Measurements from ENCODE around the gene CRISP2. TPM values are rescaled to one million over a fixed set of nuclear protein-coding genes. Genes with fewer than 3 reads are reported as not detected.

CRISP2 gene
- total RNA-seq, 1 donor from 2014 or later, result not detected

- TF ChIP-seq EZH2phosphoT487 (IDR thresholded peaks at IDR 0.05) (no peak), EZH2 (IDR thresholded peaks at IDR 0.05) (no peak)
- TF ChIP-seq, protein P1, sequence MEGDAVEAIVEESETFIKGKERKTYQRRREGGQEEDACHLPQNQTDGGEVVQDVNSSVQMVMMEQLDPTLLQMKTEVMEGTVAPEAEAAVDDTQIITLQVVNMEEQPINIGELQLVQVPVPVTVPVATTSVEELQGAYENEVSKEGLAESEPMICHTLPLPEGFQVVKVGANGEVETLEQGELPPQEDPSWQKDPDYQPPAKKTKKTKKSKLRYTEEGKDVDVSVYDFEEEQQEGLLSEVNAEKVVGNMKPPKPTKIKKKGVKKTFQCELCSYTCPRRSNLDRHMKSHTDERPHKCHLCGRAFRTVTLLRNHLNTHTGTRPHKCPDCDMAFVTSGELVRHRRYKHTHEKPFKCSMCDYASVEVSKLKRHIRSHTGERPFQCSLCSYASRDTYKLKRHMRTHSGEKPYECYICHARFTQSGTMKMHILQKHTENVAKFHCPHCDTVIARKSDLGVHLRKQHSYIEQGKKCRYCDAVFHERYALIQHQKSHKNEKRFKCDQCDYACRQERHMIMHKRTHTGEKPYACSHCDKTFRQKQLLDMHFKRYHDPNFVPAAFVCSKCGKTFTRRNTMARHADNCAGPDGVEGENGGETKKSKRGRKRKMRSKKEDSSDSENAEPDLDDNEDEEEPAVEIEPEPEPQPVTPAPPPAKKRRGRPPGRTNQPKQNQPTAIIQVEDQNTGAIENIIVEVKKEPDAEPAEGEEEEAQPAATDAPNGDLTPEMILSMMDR (IDR thresholded peaks at IDR 0.05), result no peak
- Mint-ChIP-seq H3K4me1 (no peaks in the 10 kb centered on the region), H3K27me3 (ENCODE audit: insufficient read depth, low read depth) (no peaks in the 10 kb centered on the region), H3K9me3 (no peaks in the 10 kb centered on the region), H3K36me3 (no peaks in the 10 kb centered on the region), H3K4me3 (no peak overlapping the region), H3K27ac (no peak overlapping the region)
- DNase-seq (ENCODE audit: low spot score), result no peak
- Histone ChIP-seq H3K27ac (no peak overlapping the region), H3F3A (ENCODE audit: low read depth) (no peaks in the 10 kb centered on the region), H3K79me2 (ENCODE audit: low read depth) (no peaks in the 10 kb centered on the region), H4K20me1 (ENCODE audit: low read depth) (no peaks in the 10 kb centered on the region), H3K27me3 (no peaks in the 10 kb centered on the region), H3K9me3 (ENCODE audit: low read depth) (no peaks in the 10 kb centered on the region), H3K4me2 (no peak overlapping the region), H2AFZ (replicated peaks) (no peak overlapping the region), H3K9ac (no peak overlapping the region), H3K4me3 (no peak overlapping the region), H3K4me1 (no peaks in the 10 kb centered on the region), H3K36me3 (no peaks in the 10 kb centered on the region)
Observed at GRCh38 chr6:49646130-49646824, 67.1 kb downstream of the CRISP2 start.

GRCh38 chr6:49645139-49645538, 68.2 kb downstream of the CRISP2 start:
- Mint-ChIP-seq H3K9me3 (no peaks in the 10 kb centered on the region), H3K27me3 (ENCODE audit: insufficient read depth, low read depth) (no peaks in the 10 kb centered on the region), H3K4me1 (no peaks in the 10 kb centered on the region), H3K27ac (no peak overlapping the region), H3K4me3 (no peak overlapping the region), H3K36me3 (no peaks in the 10 kb centered on the region)
- no peak overlapping the region for H3K9ac ChIP-seq
- H3K79me2 ChIP-seq (ENCODE audit: low read depth), result no peaks in the 10 kb centered on the region
- no peak overlapping the region for H3K4me3 ChIP-seq
- H3K9me3 ChIP-seq (ENCODE audit: low read depth), result no peaks in the 10 kb centered on the region
- H3F3A ChIP-seq (ENCODE audit: low read depth), result no peaks in the 10 kb centered on the region
- H3K4me1 ChIP-seq, result no peaks in the 10 kb centered on the region
- no peaks in the 10 kb centered on the region for H3K27me3 ChIP-seq
- TF ChIP-seq, protein P1 (IDR thresholded peaks at IDR 0.05), result no peak
- TF ChIP-seq EZH2phosphoT487 (IDR thresholded peaks at IDR 0.05) (no peak), EZH2 (IDR thresholded peaks at IDR 0.05) (no peak)
- no peak overlapping the region for H3K4me2 ChIP-seq
- H3K27ac ChIP-seq, result no peak overlapping the region
- no peaks in the 10 kb centered on the region for H4K20me1 ChIP-seq (ENCODE audit: low read depth)
- no peak overlapping the region for H2AFZ ChIP-seq (replicated peaks)
- no peak for DNase-seq (ENCODE audit: low spot score)
- no peaks in the 10 kb centered on the region for H3K36me3 ChIP-seq

Other genes starting within 250 kb of the CRISP2 start
- not detected in 2 replicates for gene GLYATL3, start 213.6 kb downstream of the CRISP2 start, total RNA-seq (ENCODE audit: low replicate concordance)
- gene C6orf141, start 162.9 kb downstream of the CRISP2 start, total RNA-seq (ENCODE audit: low replicate concordance), result 87.2 and 97.2 TPM in 2 replicates
- not detected in 2 replicates for gene RHAG, start 76.7 kb downstream of the CRISP2 start, total RNA-seq (ENCODE audit: low replicate concordance)
- gene CRISP3, start 30.8 kb upstream of the CRISP2 start, total RNA-seq (ENCODE audit: low replicate concordance), result not detected in 2 replicates
- not detected in 2 replicates for gene PGK2, start 73.7 kb upstream of the CRISP2 start, total RNA-seq (ENCODE audit: low replicate concordance)
- gene CRISP1, start 153.0 kb upstream of the CRISP2 start, total RNA-seq (ENCODE audit: low replicate concordance), result not detected in 2 replicates

Measured in neural progenitor cell (in vitro differentiated cells).